SK-N-SH treated with all-trans-retinoic acid at 6 μM for 48 hours (cell line): Measurements from ENCODE around the gene CIT.

Source experiments
- ATAC-seq: fragments of 200-7000 bp; cut with Tn5 transposase; 3 replicates; pipeline ENCODE4 v1.9.1; 2020; ENCODE audit warnings: mild to moderate bottlenecking, moderate library complexity
- CSDC2 ChIP-seq: fragments of 250-450 bp; sonication (Bioruptor Pico); IDR thresholded peaks from 2 replicates; pipeline ENCODE4 v1.5.0; 2020; ENCODE audit warnings: mild to moderate bottlenecking, moderate library complexity
- ESRRG ChIP-seq: fragments of 250-450 bp; sonication (Bioruptor Pico); IDR thresholded peaks from 2 replicates; pipeline ENCODE4 v1.6.1; 2021; ENCODE audit warnings: mild to moderate bottlenecking
- GLIS3 ChIP-seq: fragments of 250-450 bp; sonication (Bioruptor Pico); IDR thresholded peaks from 2 replicates; pipeline ENCODE4 v1.5.0; 2020; ENCODE audit warnings: mild to moderate bottlenecking, moderate library complexity
- ISL1 ChIP-seq: fragments of 250-450 bp; sonication (Bioruptor Pico); IDR thresholded peaks from 2 replicates; pipeline ENCODE4 v2.1.2; 2022; ENCODE audit warnings: mild to moderate bottlenecking, moderate library complexity
- OSR1 ChIP-seq: fragments of 250-450 bp; sonication (Bioruptor Pico); IDR thresholded peaks from 2 replicates; pipeline ENCODE4 v1.8.0; 2022; ENCODE audit warnings: moderate library complexity, mild to moderate bottlenecking, inconsistent platforms
- PPARA ChIP-seq: fragments of 250-450 bp; sonication (Bioruptor Pico); IDR thresholded peaks from 2 replicates; pipeline ENCODE4 v1.5.0; 2020; ENCODE audit warnings: mild to moderate bottlenecking, borderline replicate concordance
- RARB ChIP-seq: fragments of 250-450 bp; sonication (Bioruptor Pico); IDR thresholded peaks from 2 replicates; pipeline ENCODE4 v1.8.0; 2021; ENCODE audit warnings: mild to moderate bottlenecking, moderate library complexity
- SNAI2 ChIP-seq: fragments of 250-450 bp; sonication (Bioruptor Pico); IDR thresholded peaks from 2 replicates; pipeline ENCODE4 v1.5.0; 2020; ENCODE audit warnings: mild to moderate bottlenecking, moderate library complexity
- TCF4 ChIP-seq: fragments of 250-450 bp; sonication (Bioruptor Pico); IDR thresholded peaks from 2 replicates; pipeline ENCODE4 v1.8.0; 2021; ENCODE audit warnings: mild to moderate bottlenecking, moderate library complexity, borderline replicate concordance
- ZC3H10 ChIP-seq: fragments of 250-450 bp; sonication (Bioruptor Pico); IDR thresholded peaks from 2 replicates; pipeline ENCODE4 v1.5.1; 2021; ENCODE audit warnings: mild to moderate bottlenecking, moderate library complexity
- ZFP3 ChIP-seq: fragments of 250-450 bp; sonication (Bioruptor Pico); IDR thresholded peaks from 2 replicates; pipeline ENCODE4 v1.5.0; 2020; ENCODE audit warnings: mild to moderate bottlenecking, moderate library complexity
- ZFP30 ChIP-seq: fragments of 450-650 bp; formaldehyde crosslinking; IDR thresholded peaks from 2 replicates; pipeline ENCODE4 v1.5.0; 2022; ENCODE audit warnings: mild to moderate bottlenecking, moderate library complexity
- ZNF565 ChIP-seq: fragments of 450-650 bp; formaldehyde crosslinking; conservative IDR thresholded peaks from 2 replicates; pipeline ENCODE4 v1.5.0; 2020; ENCODE audit warnings: low read depth, mild to moderate bottlenecking, moderate library complexity
- ZNF70 ChIP-seq: fragments of 450-650 bp; formaldehyde crosslinking; IDR thresholded peaks from 2 replicates; pipeline ENCODE4 v1.5.0; 2020; ENCODE audit warnings: mild to moderate bottlenecking, moderate library complexity
- ZNF8 ChIP-seq: fragments of 450-650 bp; formaldehyde crosslinking; IDR thresholded peaks from 2 replicates; pipeline ENCODE4 v1.5.0; 2020; ENCODE audit warnings: mild to moderate bottlenecking, moderate library complexity
- TF ChIP-seq, protein P1 (sequence below): fragments of 250-450 bp; sonication (Bioruptor Pico); IDR thresholded peaks from 2 replicates; pipeline ENCODE4 v1.8.0; 2020; ENCODE audit warnings: mild to moderate bottlenecking, moderate library complexity, borderline replicate concordance
- TF ChIP-seq, protein P2 (sequence below): fragments of 250-450 bp; sonication (Bioruptor Pico); IDR thresholded peaks from 2 replicates; pipeline ENCODE4 v1.5.0; 2020; ENCODE audit warnings: mild to moderate bottlenecking, moderate library complexity
- TF ChIP-seq, protein P3 (sequence below): fragments of 250-450 bp; sonication (Bioruptor Pico); IDR thresholded peaks from 2 replicates; pipeline ENCODE4 v1.8.0; 2021; ENCODE audit warnings: low read depth, mild to moderate bottlenecking, moderate library complexity, borderline replicate concordance
- TF ChIP-seq, protein P4 (sequence below): fragments of 250-450 bp; sonication (Bioruptor Pico); IDR thresholded peaks from 2 replicates; pipeline ENCODE4 v1.5.1; 2020; ENCODE audit warnings: low read depth, mild to moderate bottlenecking, moderate library complexity
- TF ChIP-seq, protein P5 (sequence below): fragments of 250-450 bp; sonication (Bioruptor Pico); IDR thresholded peaks from 2 replicates; pipeline ENCODE4 v1.5.1; 2021; ENCODE audit warnings: mild to moderate bottlenecking, moderate library complexity

The CIT gene

DNA sequence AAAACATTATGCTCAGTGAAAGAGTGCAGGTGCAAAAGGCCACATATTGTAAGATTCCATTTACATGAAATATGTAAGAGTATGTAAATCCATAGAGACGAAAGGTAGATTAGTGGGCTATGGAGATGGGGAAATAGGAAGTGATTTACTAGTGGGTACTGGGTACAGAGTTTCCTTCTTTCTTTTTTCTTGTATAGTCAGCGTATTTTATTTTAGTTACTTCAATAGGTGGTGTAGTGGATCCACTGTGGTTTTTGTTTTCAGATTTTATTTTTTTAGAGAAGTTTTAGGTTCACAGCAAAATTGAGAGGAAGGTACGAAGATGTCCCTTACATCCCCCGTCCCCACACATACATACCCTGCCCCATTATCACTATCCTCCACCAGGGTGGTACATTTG is 6.1 kb upstream of the CIT start:
- TF ChIP-seq ZFP30, result no peak
- TF ChIP-seq ZNF565, result no peak
- no peak for TF ChIP-seq RARB
- TF ChIP-seq, protein P1, sequence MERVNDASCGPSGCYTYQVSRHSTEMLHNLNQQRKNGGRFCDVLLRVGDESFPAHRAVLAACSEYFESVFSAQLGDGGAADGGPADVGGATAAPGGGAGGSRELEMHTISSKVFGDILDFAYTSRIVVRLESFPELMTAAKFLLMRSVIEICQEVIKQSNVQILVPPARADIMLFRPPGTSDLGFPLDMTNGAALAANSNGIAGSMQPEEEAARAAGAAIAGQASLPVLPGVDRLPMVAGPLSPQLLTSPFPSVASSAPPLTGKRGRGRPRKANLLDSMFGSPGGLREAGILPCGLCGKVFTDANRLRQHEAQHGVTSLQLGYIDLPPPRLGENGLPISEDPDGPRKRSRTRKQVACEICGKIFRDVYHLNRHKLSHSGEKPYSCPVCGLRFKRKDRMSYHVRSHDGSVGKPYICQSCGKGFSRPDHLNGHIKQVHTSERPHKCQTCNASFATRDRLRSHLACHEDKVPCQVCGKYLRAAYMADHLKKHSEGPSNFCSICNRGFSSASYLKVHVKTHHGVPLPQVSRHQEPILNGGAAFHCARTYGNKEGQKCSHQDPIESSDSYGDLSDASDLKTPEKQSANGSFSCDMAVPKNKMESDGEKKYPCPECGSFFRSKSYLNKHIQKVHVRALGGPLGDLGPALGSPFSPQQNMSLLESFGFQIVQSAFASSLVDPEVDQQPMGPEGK (CRISPR knock-in tag), result no peak
- TF ChIP-seq, protein P2, sequence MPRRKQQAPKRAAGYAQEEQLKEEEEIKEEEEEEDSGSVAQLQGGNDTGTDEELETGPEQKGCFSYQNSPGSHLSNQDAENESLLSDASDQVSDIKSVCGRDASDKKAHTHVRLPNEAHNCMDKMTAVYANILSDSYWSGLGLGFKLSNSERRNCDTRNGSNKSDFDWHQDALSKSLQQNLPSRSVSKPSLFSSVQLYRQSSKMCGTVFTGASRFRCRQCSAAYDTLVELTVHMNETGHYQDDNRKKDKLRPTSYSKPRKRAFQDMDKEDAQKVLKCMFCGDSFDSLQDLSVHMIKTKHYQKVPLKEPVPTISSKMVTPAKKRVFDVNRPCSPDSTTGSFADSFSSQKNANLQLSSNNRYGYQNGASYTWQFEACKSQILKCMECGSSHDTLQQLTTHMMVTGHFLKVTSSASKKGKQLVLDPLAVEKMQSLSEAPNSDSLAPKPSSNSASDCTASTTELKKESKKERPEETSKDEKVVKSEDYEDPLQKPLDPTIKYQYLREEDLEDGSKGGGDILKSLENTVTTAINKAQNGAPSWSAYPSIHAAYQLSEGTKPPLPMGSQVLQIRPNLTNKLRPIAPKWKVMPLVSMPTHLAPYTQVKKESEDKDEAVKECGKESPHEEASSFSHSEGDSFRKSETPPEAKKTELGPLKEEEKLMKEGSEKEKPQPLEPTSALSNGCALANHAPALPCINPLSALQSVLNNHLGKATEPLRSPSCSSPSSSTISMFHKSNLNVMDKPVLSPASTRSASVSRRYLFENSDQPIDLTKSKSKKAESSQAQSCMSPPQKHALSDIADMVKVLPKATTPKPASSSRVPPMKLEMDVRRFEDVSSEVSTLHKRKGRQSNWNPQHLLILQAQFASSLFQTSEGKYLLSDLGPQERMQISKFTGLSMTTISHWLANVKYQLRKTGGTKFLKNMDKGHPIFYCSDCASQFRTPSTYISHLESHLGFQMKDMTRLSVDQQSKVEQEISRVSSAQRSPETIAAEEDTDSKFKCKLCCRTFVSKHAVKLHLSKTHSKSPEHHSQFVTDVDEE (CRISPR knock-in tag), result no peak
- no peak for TF ChIP-seq ESRRG (CRISPR knock-in tag)
- TF ChIP-seq, protein P3, sequence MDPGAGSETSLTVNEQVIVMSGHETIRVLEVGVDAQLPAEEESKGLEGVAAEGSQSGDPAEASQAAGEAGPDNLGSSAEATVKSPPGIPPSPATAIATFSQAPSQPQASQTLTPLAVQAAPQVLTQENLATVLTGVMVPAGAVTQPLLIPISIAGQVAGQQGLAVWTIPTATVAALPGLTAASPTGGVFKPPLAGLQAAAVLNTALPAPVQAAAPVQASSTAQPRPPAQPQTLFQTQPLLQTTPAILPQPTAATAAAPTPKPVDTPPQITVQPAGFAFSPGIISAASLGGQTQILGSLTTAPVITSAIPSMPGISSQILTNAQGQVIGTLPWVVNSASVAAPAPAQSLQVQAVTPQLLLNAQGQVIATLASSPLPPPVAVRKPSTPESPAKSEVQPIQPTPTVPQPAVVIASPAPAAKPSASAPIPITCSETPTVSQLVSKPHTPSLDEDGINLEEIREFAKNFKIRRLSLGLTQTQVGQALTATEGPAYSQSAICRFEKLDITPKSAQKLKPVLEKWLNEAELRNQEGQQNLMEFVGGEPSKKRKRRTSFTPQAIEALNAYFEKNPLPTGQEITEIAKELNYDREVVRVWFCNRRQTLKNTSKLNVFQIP, result no peak
- TF ChIP-seq SNAI2 (CRISPR knock-in tag), result no peak
- no peak for TF ChIP-seq PPARA (CRISPR knock-in tag)
- TF ChIP-seq, protein P4, sequence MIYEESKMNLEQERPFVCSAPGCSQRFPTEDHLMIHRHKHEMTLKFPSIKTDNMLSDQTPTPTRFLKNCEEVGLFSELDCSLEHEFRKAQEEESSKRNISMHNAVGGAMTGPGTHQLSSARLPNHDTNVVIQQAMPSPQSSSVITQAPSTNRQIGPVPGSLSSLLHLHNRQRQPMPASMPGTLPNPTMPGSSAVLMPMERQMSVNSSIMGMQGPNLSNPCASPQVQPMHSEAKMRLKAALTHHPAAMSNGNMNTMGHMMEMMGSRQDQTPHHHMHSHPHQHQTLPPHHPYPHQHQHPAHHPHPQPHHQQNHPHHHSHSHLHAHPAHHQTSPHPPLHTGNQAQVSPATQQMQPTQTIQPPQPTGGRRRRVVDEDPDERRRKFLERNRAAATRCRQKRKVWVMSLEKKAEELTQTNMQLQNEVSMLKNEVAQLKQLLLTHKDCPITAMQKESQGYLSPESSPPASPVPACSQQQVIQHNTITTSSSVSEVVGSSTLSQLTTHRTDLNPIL (CRISPR knock-in tag), result no peak
- TF ChIP-seq ISL1 (CRISPR knock-in tag), result no peak
- TF ChIP-seq, protein P5, sequence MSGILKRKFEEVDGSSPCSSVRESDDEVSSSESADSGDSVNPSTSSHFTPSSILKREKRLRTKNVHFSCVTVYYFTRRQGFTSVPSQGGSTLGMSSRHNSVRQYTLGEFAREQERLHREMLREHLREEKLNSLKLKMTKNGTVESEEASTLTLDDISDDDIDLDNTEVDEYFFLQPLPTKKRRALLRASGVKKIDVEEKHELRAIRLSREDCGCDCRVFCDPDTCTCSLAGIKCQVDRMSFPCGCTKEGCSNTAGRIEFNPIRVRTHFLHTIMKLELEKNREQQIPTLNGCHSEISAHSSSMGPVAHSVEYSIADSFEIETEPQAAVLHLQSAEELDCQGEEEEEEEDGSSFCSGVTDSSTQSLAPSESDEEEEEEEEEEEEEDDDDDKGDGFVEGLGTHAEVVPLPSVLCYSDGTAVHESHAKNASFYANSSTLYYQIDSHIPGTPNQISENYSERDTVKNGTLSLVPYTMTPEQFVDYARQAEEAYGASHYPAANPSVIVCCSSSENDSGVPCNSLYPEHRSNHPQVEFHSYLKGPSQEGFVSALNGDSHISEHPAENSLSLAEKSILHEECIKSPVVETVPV, result no peak
- no peak for TF ChIP-seq CSDC2 (CRISPR knock-in tag)
- ATAC-seq, result no peak

DNA sequence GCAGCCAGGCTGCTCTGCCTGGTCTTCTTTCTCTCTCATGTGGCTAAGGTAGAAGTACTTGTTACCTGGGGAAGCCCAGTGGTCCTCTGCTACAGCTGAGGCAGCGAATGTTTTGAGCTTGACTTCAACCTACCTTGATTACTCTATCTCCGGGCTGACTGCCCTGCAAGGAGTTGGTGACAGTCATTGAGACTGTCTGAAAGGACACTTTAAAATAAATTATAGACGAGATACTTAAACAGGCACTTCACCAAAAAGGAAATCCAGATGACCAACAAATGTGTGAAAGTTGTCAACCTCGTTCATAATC is 474 bp upstream of the CIT start:
- ATAC-seq, result no peak; the same call in 2 of the 3 replicates
- TF ChIP-seq GLIS3 (CRISPR knock-in tag), result no peak
- TF ChIP-seq ZFP3 (CRISPR knock-in tag), result no peak

DNA sequence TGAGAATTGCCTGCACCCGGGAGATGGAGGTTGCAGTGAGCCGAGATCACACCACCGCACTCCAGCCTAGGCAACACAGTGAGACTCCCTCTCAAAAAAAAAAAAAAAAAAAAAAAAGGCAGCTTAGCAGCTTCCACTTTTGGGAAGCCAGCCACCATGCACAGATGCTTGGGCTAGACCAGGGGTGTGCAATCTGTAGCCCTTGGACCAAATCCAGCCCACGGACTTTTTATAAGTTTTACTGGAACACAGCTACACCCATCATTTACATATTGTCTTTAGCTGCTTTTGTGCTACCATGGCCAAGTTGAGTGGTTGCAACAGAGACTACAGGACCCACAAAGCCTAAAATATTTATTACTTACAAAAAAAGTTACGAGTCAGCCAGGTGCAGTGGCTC is 6.7 kb downstream of the CIT start:
- no peak for ATAC-seq
- TF ChIP-seq GLIS3 (CRISPR knock-in tag), result no peak
- TF ChIP-seq, protein P1 (CRISPR knock-in tag), result no peak
- TF ChIP-seq TCF4 (CRISPR knock-in tag), result no peak
- TF ChIP-seq OSR1 (CRISPR knock-in tag), result no peak
- TF ChIP-seq RARB, result no peak
- TF ChIP-seq, protein P2 (CRISPR knock-in tag), result no peak
- TF ChIP-seq ZNF8 (CRISPR knock-in tag), result no peak
- TF ChIP-seq ISL1 (CRISPR knock-in tag), result no peak
- no peak for TF ChIP-seq ZFP30
- no peak for TF ChIP-seq ZNF70 (CRISPR knock-in tag)
- no peak for TF ChIP-seq ZC3H10 (CRISPR knock-in tag)
- TF ChIP-seq, all 23 proteins: peak for 0
